Esophagus muscularis mucosa (tissue), 4 donors: ENCODE measurements around the gene ELAC1. TPM values are rescaled to one million over a fixed set of nuclear protein-coding genes. Genes with fewer than 3 reads are reported as not detected.

Source experiments
- DNase-seq: peaks from one replicate; pipeline ENCODE4 v3.0.0-alpha.2; 2017; ENCODE audit errors: extremely low spot score
- H3K27ac ChIP-seq, 4 donors: fragments of 200-600 bp; sonication (generic); replicated peaks in 1 of 4; 1 replicate in 3 of 4; 2 replicates in 1 of 4; pipeline ENCODE4 v1.5.1; 2016 to 2019; ENCODE audit warnings: mild to moderate bottlenecking in 1 of 4
- H3K27me3 ChIP-seq, 4 donors: fragments of 200-600 bp; sonication (generic); one replicate each; pipeline versions ENCODE4 v1.5.1 to v1.6.0; 2016 to 2019
- H3K36me3 ChIP-seq, 4 donors: fragments of 200-600 bp; sonication (generic); one replicate each; pipeline ENCODE4 v1.5.1; 2016 to 2019
- H3K4me1 ChIP-seq, 4 donors: fragments of 200-600 bp; sonication (generic); one replicate each; pipeline ENCODE4 v1.5.1; 2016 to 2019
- H3K4me3 ChIP-seq, 4 donors: fragments of 200-600 bp; sonication (generic); 1 replicate in 2 of 4; 2 replicates in 2 of 4; pipeline ENCODE4 v1.5.1; 2016 to 2019; ENCODE audit warnings: mild to moderate bottlenecking in 4 of 4, moderate library complexity in 1 of 4
- H3K9me3 ChIP-seq, 4 donors: fragments of 200-600 bp; sonication (generic); 1 replicate in 3 of 4; 2 replicates in 1 of 4; pipeline ENCODE4 v1.5.1; 2016 to 2019
- CTCF ChIP-seq, 3 experiments: fragments of 200-600 bp in 2 of 3; fragments of 450-650 bp in 1 of 3; sonication (generic) in 2 of 3; IDR thresholded peaks; one replicate each; pipeline ENCODE4 v1.5.1; 2017 to 2019; ENCODE audit warnings: antibody characterized with exemption in 3 of 3, mild to moderate bottlenecking in 2 of 3, moderate library complexity in 1 of 3
- EP300 ChIP-seq: sonication (generic); formaldehyde crosslinking; IDR thresholded peaks from one replicate; pipeline ENCODE4 v1.6.1; 2017; ENCODE audit warnings: antibody characterized with exemption
- POLR2A ChIP-seq: fragments of 450-650 bp; IDR thresholded peaks from one replicate; pipeline ENCODE4 v1.6.1; 2017; ENCODE audit warnings: antibody characterized with exemption, moderate library complexity, mild to moderate bottlenecking, low read depth
- POLR2AphosphoS5 ChIP-seq, 2 donors: sonication (generic); formaldehyde crosslinking; IDR thresholded peaks; one replicate each; pipeline ENCODE4 v1.6.1; 2017; ENCODE audit warnings: antibody characterized with exemption in 2 of 2
- WGBS: methylation state at CpG from one replicate; pipeline ENCODE4 v1.1.5; 2018; 5-methylcytosine and 5-hydroxymethylcytosine counted together
- intact Hi-C: fragments of 100-400 bp; cut with DNase I; formaldehyde crosslinking; loops from one replicate; pipeline ENCODE4 v1.15.1; 2023
- total RNA-seq, 4 donors: library from RNA; depleted of rRNA; stranded (reverse); fragments of >200 nt; gene quantifications; one replicate each; pipeline versions ENCODE4 v1.1.0 to v1.2.1, GENCODE V29; 2016

The ELAC1 gene
- total RNA-seq, 4 donors from 2014 or later = 3.7 to 7.9 (median 4.0) TPM

GRCh38 chr18:50928551-50928950 lies 39.3 kb upstream of the ELAC1 start:
- no peak for DNase-seq
- TF ChIP-seq CTCF (IDR thresholded peaks at IDR 0.05) (no peak), POLR2A (no peak), POLR2AphosphoS5 (IDR thresholded peaks at IDR 0.05) (no peak)
- Histone ChIP-seq H3K27me3 (no peaks in the 10 kb centered on the region), H3K4me3 (no peak overlapping the region), H3K9me3 (no peaks in the 10 kb centered on the region), H3K36me3 (peaks cover 14 to 76% (median 47%) of the 10 kb centered on the region in 4 donors), H3K4me1 (no peaks in the 10 kb centered on the region), H3K27ac (no peak overlapping the region)
- WGBS = 83% methylated on average over 2 of the region's 2 CpGs
- intact Hi-C loops = no loop called here

GRCh38 chr18:50933684-50934083 lies 34.2 kb upstream of the ELAC1 start:
- DNase-seq = no peak
- H3K9me3 ChIP-seq = no peaks in the 10 kb centered on the region
- TF ChIP-seq POLR2A (no peak), EP300 (no peak), CTCF (IDR thresholded peaks at IDR 0.05) (no peak), POLR2AphosphoS5 (IDR thresholded peaks at IDR 0.05) (no peak)
- H3K36me3 ChIP-seq = peaks cover 0 to 40% (median 17%) of the 10 kb centered on the region in 4 donors
- no peaks in the 10 kb centered on the region for H3K4me1 ChIP-seq
- WGBS = 97% methylated on average over 5 of the region's 5 CpGs
- no peaks in the 10 kb centered on the region for H3K27me3 ChIP-seq
- intact Hi-C loops = no loop called here
- H3K27ac ChIP-seq = no peak overlapping the region
- no peak overlapping the region for H3K4me3 ChIP-seq

- no peak overlapping the region for H3K4me3 ChIP-seq
- peaks cover 0 to 33% (median 11%) of the 10 kb centered on the region in 4 donors for H3K36me3 ChIP-seq
- H3K4me1 ChIP-seq = no peaks in the 10 kb centered on the region
- intact Hi-C loops = no loop called here
- no peaks in the 10 kb centered on the region for H3K27me3 ChIP-seq
- H3K27ac ChIP-seq = no peak overlapping the region
- TF ChIP-seq EP300 = no peak
- no peak for TF ChIP-seq CTCF (IDR thresholded peaks at IDR 0.05)
- no peak for TF ChIP-seq POLR2AphosphoS5 (IDR thresholded peaks at IDR 0.05)
- no peak for TF ChIP-seq POLR2A
- no peak for DNase-seq
- H3K9me3 ChIP-seq = no peaks in the 10 kb centered on the region
- WGBS = over 99% methylated on average over 6 of the region's 6 CpGs
Measured at GRCh38 chr18:50934545-50935211, 33.2 kb upstream of the ELAC1 start.

- H3K36me3 ChIP-seq = peaks cover 0 to 42% (median 14%) of the 10 kb centered on the region in 4 donors
- H3K27me3 ChIP-seq = no peaks in the 10 kb centered on the region
- H3K9me3 ChIP-seq = no peaks in the 10 kb centered on the region
- no peaks in the 10 kb centered on the region for H3K4me1 ChIP-seq
- intact Hi-C loops = no loop called here
- WGBS = 92% methylated on average over 6 of the region's 6 CpGs
- no peak overlapping the region for H3K4me3 ChIP-seq
- DNase-seq = no peak
- no peak overlapping the region for H3K27ac ChIP-seq
- TF ChIP-seq POLR2A (no peak), POLR2AphosphoS5 (IDR thresholded peaks at IDR 0.05) (no peak), EP300 (no peak), CTCF (IDR thresholded peaks at IDR 0.05) (no peak)
Measured at GRCh38 chr18:50935493-50936191, 32.2 kb upstream of the ELAC1 start.
